Measurements from ENCODE around the gene CLEC18B.
"Not testable (repeated sequence)": the region's sequence is repeated elsewhere in the genome, so short reads cannot be mapped to it uniquely, and the experiment has no call there.

Gene CLEC18B

GRCh38 chr16:74404148-74404933 lies 16.9 kb downstream of the CLEC18B start:
- DNase-seq = not testable (repeated sequence)

- not testable (repeated sequence) for DNase-seq
Measured at GRCh38 chr16:74400238-74400637, 21.0 kb downstream of the CLEC18B start.

GRCh38 chr16:74398212-74398895 lies 22.9 kb downstream of the CLEC18B start:
- DNase-seq = not testable (repeated sequence)

GRCh38 chr16:74396521-74397017 lies 24.7 kb downstream of the CLEC18B start:
- DNase-seq = not testable (repeated sequence)

DNA sequence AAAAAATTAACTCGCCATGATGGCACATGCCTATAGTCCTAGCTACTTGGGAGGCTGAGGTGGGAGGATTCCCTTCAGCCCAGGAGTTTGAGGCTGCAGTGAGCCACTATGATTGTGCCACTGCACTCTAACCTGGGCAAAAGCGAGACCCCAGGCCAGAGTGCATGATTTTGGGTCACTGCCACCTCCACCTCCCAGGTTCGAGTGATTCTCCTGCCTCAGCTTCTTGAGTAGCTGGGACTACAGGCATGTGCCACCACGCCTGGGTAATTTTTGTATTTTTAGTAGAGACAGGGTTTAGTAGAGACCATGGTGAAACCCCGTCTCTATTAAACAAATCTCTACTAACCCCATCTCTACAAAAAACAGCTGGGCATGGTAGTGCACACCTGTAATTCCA lies 26.7 kb downstream of the CLEC18B start:
- not testable (repeated sequence) for DNase-seq

DNA sequence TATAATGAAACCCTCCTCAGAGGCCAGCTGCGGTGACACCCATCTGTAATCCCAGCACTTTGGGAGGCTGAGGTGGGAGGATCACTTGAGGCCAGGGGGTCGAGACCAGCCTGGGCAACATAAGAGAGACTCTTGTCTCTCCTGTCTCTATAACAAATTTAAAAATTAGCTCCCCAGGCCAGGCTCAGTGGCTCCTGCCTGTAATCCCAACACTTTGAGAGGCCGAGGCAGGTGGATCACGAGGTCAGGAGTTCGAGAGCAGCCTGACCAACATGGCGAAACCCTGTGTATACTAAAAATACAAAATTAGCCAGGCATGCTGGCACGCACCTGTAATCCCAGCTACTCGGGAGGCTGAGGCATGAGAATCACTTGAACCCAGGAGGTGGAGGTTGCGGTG lies 27.1 kb downstream of the CLEC18B start:
- not testable (repeated sequence) for DNase-seq

DNA sequence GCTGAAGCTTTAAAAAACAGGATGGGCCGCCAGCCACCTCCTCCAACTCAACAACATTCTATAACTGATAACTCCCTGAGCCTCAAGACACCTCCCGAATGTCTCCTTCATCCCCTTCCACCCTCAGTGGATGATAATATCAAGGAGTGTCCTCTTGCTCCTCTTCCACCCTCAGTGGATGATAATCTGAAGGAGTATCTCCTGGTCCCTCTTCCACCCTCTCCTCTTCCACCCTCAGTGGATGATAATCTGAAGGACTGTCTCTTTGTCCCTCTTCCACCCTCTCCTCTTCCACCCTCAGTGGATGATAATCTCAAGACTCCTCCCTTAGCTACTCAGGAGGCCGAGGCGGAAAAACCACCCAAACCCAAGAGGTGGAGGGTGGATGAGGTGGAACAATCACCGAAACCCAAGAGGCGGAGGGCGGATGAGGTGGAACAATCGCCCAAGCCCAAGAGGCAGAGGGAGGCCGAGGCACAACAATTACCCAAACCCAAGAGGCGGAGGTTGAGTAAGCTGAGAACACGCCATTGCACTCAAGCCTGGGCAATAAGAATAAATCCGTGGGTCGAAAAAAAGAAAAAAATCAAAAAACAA lies 29.7 kb downstream of the CLEC18B start:
- not testable (repeated sequence) for DNase-seq

DNA sequence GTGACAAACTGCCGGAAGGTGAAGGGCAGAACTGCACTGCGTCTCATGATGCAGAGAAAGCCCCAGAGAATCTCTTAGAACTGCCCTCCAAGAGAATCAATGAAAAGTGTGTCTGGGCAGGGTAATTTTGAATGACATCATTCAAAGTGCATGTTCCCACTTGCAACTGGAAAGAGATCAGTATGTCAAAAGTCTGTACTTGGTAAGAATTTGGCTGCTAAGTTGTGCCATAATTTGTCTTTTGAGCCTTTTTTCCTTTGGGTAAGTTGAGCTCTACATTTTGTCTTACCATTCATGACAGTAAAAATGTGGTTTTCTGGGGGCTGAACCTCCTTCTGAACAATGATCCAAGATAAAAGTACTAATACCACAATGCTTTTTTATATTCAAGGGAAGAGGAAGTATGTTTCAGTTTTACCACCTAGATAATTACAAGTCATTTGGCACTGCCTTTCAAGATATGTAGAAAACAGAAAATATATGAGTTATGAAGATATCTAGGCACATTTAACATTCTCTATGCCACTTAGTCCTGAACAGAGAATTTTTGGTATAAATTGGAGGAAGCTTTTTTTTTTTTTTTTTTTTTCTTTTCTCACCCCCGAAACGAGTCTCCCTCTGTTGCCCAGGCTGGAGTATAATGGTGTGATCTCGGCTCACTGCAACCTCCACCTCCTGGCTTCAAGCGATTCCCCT lies 38.8 kb downstream of the CLEC18B start:
- DNase-seq = not testable (repeated sequence)

DNA sequence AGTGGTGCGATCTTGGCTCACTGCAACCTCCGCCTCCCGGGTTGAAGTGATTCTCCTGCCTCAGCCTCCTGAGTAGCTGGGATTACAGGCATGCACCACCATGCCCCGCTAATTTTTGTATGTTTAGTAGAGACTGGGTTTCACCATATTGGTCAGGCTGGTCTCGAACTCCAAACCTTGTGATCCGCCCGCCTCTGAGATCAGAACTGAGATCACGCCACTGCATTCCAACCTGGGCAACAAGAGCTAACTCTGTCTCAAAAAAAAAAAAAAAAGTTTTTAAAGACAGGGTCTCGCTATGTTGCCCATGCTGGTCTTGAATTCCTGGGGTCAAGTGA lies 47.5 kb downstream of the CLEC18B start:
- not testable (repeated sequence) for DNase-seq

- no peak for DNase-seq
Measured at GRCh38 chr16:74372953-74373846, 48.1 kb downstream of the CLEC18B start.

DNA sequence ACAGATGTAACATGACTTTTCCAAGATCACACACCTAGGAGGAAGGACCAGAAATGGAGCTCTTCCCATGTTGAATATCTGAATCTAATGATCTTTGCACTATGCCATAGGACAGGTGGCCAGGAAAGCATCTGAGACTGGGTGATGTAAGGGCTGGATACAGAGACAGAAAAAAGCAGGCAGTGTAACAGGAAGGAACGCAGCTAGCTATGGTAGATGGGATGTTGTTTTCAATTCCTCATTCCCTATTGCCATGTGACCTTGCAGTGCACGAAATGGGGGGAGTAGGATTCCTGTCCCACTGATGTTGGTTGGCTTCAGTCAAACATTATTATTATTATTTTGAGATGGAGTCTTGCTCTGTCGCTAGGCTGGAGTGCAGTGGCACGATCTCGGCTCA lies 48.9 kb downstream of the CLEC18B start:
- no peak for DNase-seq

DNA sequence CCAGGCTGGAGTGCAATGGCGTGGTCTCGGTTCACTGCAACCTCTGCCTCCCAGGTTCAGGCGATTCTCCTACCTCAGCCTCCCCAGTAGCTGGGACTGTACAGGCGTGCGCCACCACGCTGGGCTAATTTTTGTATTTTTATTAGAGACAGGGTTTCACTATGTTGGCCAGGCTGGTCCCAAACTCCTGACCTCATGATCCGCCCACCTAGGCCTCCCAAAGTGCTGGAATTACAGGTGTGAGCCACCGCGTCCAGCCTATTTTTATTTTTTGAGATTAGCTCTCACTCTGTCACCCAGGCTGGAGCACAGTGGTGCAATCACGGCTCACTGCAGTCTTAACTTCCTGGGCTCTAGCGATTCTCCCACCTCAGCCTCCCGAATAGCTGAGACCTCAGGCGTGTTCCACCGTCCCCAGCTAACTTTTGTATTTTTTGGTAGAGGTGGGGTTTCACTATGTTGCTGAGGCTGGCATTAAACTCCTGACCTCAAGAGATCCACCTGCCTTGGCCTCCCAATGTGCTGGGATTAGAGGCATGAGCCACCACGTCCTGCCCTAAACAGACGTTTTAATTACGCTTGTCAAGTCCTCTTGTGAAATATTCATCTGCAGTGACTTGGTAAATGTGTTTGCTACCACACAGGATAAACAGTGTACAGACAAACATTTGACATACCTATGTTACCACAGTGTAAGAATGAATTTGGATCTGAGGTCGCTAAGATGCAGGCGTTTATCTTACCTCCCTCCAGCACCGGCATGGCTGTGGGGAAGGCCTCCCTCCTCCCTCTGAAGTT lies 50.7 kb downstream of the CLEC18B start:
- DNase-seq = not testable (repeated sequence)

- peak; percentile 98 for DNase-seq
Measured at GRCh38 chr16:74368002-74368911, 53.0 kb downstream of the CLEC18B start.

- not testable (repeated sequence) for DNase-seq
Measured at GRCh38 chr16:74367469-74368001, 53.7 kb downstream of the CLEC18B start.

DNA sequence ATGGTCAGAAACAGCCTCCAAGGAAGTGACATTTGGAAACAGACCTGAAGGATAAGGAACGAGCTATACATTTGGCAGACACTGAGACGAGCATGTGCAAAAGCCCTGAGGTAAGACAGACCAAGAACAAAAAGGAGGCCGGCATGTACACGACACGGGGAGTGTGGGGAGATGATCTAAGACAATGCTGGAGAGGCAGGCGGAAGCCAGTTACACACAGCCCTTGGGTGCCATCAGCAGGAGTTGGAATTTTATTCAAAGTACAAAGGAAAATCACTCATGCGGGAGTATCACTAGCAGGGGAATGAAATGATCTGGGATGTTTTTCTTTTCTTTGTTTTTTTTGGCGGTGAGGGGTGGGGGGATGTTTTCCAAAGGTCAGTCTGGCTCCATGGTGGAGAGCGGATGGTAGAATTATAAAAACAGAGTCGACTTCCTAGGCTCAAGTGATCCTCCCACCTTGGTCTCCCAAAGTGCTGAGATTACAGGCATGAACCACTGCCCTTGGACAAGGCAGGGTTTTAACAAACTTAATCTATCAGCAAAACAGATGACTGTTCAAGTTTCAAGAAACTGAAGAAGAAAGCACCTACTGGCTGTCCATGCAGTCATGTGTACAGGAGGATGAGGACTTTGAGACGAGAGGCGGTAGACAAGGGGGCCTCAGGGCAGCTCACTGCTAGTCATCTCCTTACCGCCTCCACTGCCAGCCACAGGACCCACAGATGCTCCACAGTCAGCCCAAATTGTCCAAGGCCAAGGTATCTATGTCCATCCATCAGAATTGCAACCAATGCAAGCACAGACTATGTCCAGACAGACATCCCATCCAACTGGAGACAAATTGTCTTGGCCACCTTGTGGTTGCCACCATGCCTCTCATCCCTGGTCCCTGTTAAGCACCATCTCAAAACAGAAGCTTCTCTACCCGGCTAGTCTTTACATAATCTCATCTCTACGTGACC lies 59.4 kb downstream of the CLEC18B start:
- DNase-seq = not testable (repeated sequence)
